Pancreas (tissue), 10 donors: ENCODE data around the gene DIP2A. TPM values are rescaled to one million over a fixed set of nuclear protein-coding genes. Genes with fewer than 3 reads are reported as not detected.

ENCODE experiments used
- ATAC-seq, 4 donors: fragments of 200-7000 bp; cut with Tn5 transposase; one replicate each; pipeline versions ENCODE4 v1.8.0 to v1.9.1; 2020; ENCODE audit warnings: mild to moderate bottlenecking in 4 of 4, moderate library complexity in 4 of 4
- DNase-seq, 6 donors: peaks; one replicate each; pipeline ENCODE4 v3.0.0-alpha.2; 2020
- FAIRE-seq: peaks from 2 replicates; lab custom pipeline; 2012; peaks lifted over from hg19 to GRCh38; lab: Jason Lieb, UNC
- H3K27ac ChIP-seq, 4 donors: fragments of 200-600 bp; sonication (generic); 1 replicate in 3 of 4; 2 replicates in 1 of 4; pipeline versions ENCODE4 v1.5.0 to v1.8.0; 2020
- H3K27me3 ChIP-seq, 4 donors: fragments of 200-600 bp; one replicate each; pipeline ENCODE4 v1.8.0; 2021
- H3K36me3 ChIP-seq, 3 donors: fragments of 200-600 bp; sonication (generic) in 1 of 3; one replicate each; pipeline versions ENCODE4 v1.5.0 to v1.8.0; 2020 to 2021
- H3K4me1 ChIP-seq, 3 donors: fragments of 200-600 bp; one replicate each; pipeline ENCODE4 v1.8.0; 2021
- H3K4me3 ChIP-seq, 4 donors: fragments of 200-600 bp; sonication (generic) in 2 of 4; one replicate each; pipeline versions ENCODE4 v1.5.0 to v1.8.0; 2020 to 2021
- H3K9me3 ChIP-seq, 4 donors: fragments of 200-600 bp; one replicate each; pipeline ENCODE4 v1.8.0; 2021
- CTCF ChIP-seq, 4 donors: fragments of 200-600 bp; sonication (generic) in 3 of 4; IDR thresholded peaks; one replicate each; pipeline versions ENCODE4 v1.5.0 to v1.8.0; 2021; ENCODE audit warnings: antibody characterized with exemption in 4 of 4
- WGBS, 2 donors: extraction: QIAGEN DNeasy Blood & Tissue Kit; methylation state at CpG; one replicate each; pipeline ENCODE4 v1.1.7; 2013; 5-methylcytosine and 5-hydroxymethylcytosine counted together
- intact Hi-C, 3 donors: fragments of 100-400 bp; cut with DNase I; formaldehyde crosslinking; loops; one replicate each; pipeline versions ENCODE4 v1.11.1 to v1.14.2; 2022
- polyA plus RNA-seq, 2 donors: library from polyadenylated mRNA; stranded (reverse); fragments of 200-250 nt; gene quantifications; one replicate each; pipeline ENCODE4 v1.2.3, GENCODE V29; 2013
- total RNA-seq, 6 donors: library from RNA; stranded (reverse); fragmentation: NEBNext Ultra II Directional in 4 of 6; extraction: Animal tissue kit (Norgen Biotek cat#: 25700) in 4 of 6; gene quantifications; one replicate each; pipeline versions ENCODE4 v1.2.1 to v1.2.4, GENCODE V29; 2021 to 2023
- donor health status: healthy with polysubstance abuse.
- donor health status: DM: no; HTN: no; CAD: no; lungs with moderate emphysema.
- donor health status: DM: no; HTN: no; CAD: no.
- donor health status: control.
- donor health status: control.
- donor health status: Bipolar disorder and iron deficiency.
- donor health status: DM: yes; HTN: yes; CAD: no.
- donor health status: DM: no; HTN: no; CAD: no.
- donor health status: DM: no; HTN: no; CAD: no.
- donor health status: DM: yes; HTN: yes; CAD: no.

The DIP2A gene
- total and polyA plus RNA-seq, 8 donors, result 12.1 to 28.7 (median 18.4) TPM

GRCh38 chr21:46537026-46537425, 78.3 kb downstream of the DIP2A start:
- Histone ChIP-seq H3K27me3 (no peaks in the 10 kb centered on the region), H3K36me3 (peaks cover 0 to 35% (median 3%) of the 10 kb centered on the region in 3 donors), H3K4me1 (no peaks in the 10 kb centered on the region), H3K9me3 (no peaks in the 10 kb centered on the region), H3K27ac (no peak overlapping the region), H3K4me3 (no peak overlapping the region)
- intact Hi-C loops, result no loop called here
- no peak for TF ChIP-seq CTCF (IDR thresholded peaks at IDR 0.05)
- DNase-seq (no peak), FAIRE-seq (no peak), ATAC-seq (no peak)
- WGBS, 2 donors, result 83 to 86% methylated on average over 6 of the region's 6 CpGs

GRCh38 chr21:46538262-46538661, 79.6 kb downstream of the DIP2A start:
- Histone ChIP-seq H3K4me3 (no peak overlapping the region), H3K36me3 (peaks cover 0 to 44% (median 3%) of the 10 kb centered on the region in 3 donors), H3K27ac (no peak overlapping the region), H3K4me1 (no peaks in the 10 kb centered on the region), H3K27me3 (no peaks in the 10 kb centered on the region), H3K9me3 (no peaks in the 10 kb centered on the region)
- 94 to 95% methylated on average over 16 of the region's 16 CpGs for WGBS, 2 donors
- DNase-seq (no peak), FAIRE-seq (no peak), ATAC-seq (no peak)
- TF ChIP-seq CTCF (IDR thresholded peaks at IDR 0.05), result no peak
- intact Hi-C loops, result no loop called here

GRCh38 chr21:46538851-46539666, 80.4 kb downstream of the DIP2A start:
- no peak for ATAC-seq
- FAIRE-seq, result no peak

GRCh38 chr21:46540087-46540710, 81.5 kb downstream of the DIP2A start:
- no peak for DNase-seq
- FAIRE-seq, result no peak
- no peak overlapping the region for H3K4me3 ChIP-seq
- no peak for TF ChIP-seq CTCF (IDR thresholded peaks at IDR 0.05)
- no peaks in the 10 kb centered on the region for H3K27me3 ChIP-seq
- no peak for ATAC-seq
- WGBS, 2 donors, result 93 to 94% methylated on average over 11 of the region's 11 CpGs
- H3K9me3 ChIP-seq, result no peaks in the 10 kb centered on the region
- intact Hi-C loops, result no loop called here
- H3K27ac ChIP-seq, result no peak overlapping the region
- H3K4me1 ChIP-seq, result no peaks in the 10 kb centered on the region
- peaks cover 0 to 32% (median 3%) of the 10 kb centered on the region in 3 donors for H3K36me3 ChIP-seq

More at GRCh38 chr21:46538851-46539666, 80.4 kb downstream of the DIP2A start:
- Histone ChIP-seq H3K27ac (no peak overlapping the region), H3K9me3 (no peaks in the 10 kb centered on the region), H3K4me3 (no peak overlapping the region), H3K4me1 (no peaks in the 10 kb centered on the region), H3K27me3 (no peaks in the 10 kb centered on the region), H3K36me3 (peaks cover 0 to 37% (median 3%) of the 10 kb centered on the region in 3 donors)
- no peak for DNase-seq
- intact Hi-C loops, result no loop called here
- WGBS, 2 donors, result 93% methylated on average over 11 of the region's 11 CpGs
- TF ChIP-seq CTCF (IDR thresholded peaks at IDR 0.05), result no peak
